ENCODE data around the gene WNK1.

GRCh38 chr12:793037-793436, 40.7 kb downstream of the WNK1 start:
- TF ChIP-seq TP53 (CRISPR knock-in tag; IDR thresholded peaks at IDR 0.05) (no peak), POLR2A (IDR thresholded peaks at IDR 0.05; ENCODE audit: low read length) (no peak), CTCF (IDR thresholded peaks at IDR 0.05) (no peak), CHD2 (IDR thresholded peaks at IDR 0.05; ENCODE audit: low read length, partially characterized antibody) (no peak), CBX2 (IDR thresholded peaks at IDR 0.05; ENCODE audit: borderline replicate concordance, low read depth) (no peak), CHD4 (IDR thresholded peaks at IDR 0.05; ENCODE audit: borderline replicate concordance) (no peak), JUNB (IDR thresholded peaks at IDR 0.05) (no peak), NFE2L2 (conservative IDR thresholded peaks at IDR 0.05; ENCODE audit: low read length) (no peak), HES2 (IDR thresholded peaks at IDR 0.05) (no peak)

All from A549 (cell line).